Fibroblast of the aortic adventitia (primary cell): Measurements from ENCODE around the gene CHSY3. TPM values are rescaled to one million over a fixed set of nuclear protein-coding genes. Genes with fewer than 3 reads are reported as not detected.
A peak's percentile ranks its signal among the peaks of the same experiment; 100 is the strongest.

ENCODE experiments used
- DNase-seq: peaks from one replicate; pipeline ENCODE4 v3.0.0-alpha.2; 2010; ENCODE audit warnings: low read depth
- H3K4me3 ChIP-seq: 2 replicates; pipeline ENCODE4 v1.5.1; 2011; ENCODE audit warnings: low read depth, mild to moderate bottlenecking, control low read depth, low read length, moderate library complexity
- total RNA-seq: library from RNA; depleted of rRNA; stranded (reverse); fragments of >200 nt; gene quantifications from 2 replicates; pipeline ENCODE4 v1.2.3, GENCODE V29; 2012; ENCODE audit warnings: low replicate concordance
- TF ChIP-seq, protein P1 (sequence below): IDR thresholded peaks from 2 replicates; pipeline ENCODE4 v1.5.1; 2011; ENCODE audit warnings: mild to moderate bottlenecking, low read length, control low read depth, inconsistent platforms; ENCODE audit not compliant: insufficient read depth

The CHSY3 gene
- total RNA-seq, 1 donor, result 2.9 TPM

DNA sequence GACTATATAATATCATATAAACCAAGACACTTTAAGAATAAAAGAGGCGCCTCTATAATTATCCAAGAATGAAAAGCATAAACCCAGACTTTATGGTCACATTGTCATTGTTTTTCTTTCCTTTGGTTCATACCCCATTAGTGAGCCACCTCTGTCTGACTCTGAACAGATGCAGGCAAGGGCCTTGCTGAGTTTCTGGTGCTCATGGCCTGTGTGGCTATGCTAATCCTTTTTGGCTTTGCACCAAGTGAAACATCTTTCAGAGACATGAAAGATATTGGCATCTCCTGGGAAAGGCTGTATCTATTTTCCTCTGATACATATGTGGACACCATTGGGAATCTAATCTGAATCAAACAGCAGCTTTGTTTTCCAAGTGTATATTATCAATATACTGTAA, 222.5 kb downstream of the CHSY3 start:
- TF ChIP-seq, protein P1, sequence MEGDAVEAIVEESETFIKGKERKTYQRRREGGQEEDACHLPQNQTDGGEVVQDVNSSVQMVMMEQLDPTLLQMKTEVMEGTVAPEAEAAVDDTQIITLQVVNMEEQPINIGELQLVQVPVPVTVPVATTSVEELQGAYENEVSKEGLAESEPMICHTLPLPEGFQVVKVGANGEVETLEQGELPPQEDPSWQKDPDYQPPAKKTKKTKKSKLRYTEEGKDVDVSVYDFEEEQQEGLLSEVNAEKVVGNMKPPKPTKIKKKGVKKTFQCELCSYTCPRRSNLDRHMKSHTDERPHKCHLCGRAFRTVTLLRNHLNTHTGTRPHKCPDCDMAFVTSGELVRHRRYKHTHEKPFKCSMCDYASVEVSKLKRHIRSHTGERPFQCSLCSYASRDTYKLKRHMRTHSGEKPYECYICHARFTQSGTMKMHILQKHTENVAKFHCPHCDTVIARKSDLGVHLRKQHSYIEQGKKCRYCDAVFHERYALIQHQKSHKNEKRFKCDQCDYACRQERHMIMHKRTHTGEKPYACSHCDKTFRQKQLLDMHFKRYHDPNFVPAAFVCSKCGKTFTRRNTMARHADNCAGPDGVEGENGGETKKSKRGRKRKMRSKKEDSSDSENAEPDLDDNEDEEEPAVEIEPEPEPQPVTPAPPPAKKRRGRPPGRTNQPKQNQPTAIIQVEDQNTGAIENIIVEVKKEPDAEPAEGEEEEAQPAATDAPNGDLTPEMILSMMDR, result no peak
- no peak for DNase-seq
- no peak overlapping the region for H3K4me3 ChIP-seq

DNA sequence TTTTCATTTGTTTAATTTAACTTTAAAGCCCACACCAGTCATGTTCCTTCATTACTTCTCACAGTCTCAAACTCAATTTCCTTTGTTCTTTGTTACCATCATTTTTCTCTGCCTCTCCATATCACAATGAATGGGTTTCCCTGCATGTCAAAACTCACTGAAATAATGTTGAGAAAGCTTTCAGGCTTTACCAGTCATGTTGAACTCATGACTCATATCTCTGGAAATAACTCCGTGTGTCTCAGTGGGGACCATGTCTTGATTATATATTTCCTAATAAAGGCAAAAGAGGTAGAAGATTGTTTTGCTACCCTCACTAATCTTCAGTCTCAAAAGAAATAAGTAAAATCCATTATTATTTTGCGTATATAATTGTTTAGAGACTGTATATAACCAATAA, 231.2 kb downstream of the CHSY3 start:
- H3K4me3 ChIP-seq, result no peak overlapping the region
- DNase-seq, result peak; percentile 79
- TF ChIP-seq, protein P1, result no peak

DNA sequence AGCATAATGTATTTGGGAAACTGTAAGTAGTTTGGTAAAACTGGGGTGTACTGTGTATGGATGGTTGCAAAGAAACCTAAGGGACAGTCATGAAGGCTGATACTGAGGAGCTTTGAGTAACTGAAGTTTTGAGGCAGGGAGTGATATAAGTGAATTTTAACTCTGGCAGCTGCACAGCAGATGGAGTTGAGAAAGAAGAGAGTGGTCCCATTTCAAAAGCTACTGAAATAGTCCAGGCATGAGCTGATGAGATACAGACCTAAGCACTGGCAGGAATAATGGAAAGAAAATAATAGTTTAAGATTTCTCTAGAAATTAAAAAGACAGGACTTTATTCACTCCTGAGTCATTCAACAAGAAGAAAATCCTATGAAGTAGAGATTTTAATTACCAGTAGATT, 232.0 kb downstream of the CHSY3 start:
- TF ChIP-seq, protein P1, result no peak
- peak; percentile 72 for DNase-seq
- no peak overlapping the region for H3K4me3 ChIP-seq

DNA sequence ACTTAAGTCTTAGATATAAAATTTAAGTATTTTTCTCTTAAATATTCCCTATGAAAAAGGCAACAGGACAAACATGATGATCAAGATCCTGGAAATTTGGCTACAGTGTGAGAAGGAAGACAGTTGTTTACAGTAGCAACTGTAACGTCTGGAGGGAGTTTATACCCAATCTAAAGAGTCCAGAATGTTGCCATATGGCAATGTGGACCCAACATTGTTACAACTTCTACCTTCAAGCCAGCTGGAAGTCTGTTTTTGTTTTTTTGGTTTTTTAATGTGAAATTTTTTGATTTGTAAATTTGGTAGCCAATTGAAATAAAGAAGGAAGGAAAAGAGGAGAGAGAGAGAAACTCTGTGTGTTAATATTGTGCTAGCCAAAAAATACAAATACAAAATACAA, 233.4 kb downstream of the CHSY3 start:
- TF ChIP-seq, protein P1, result no peak
- DNase-seq, result no peak
- H3K4me3 ChIP-seq, result no peak overlapping the region

DNA sequence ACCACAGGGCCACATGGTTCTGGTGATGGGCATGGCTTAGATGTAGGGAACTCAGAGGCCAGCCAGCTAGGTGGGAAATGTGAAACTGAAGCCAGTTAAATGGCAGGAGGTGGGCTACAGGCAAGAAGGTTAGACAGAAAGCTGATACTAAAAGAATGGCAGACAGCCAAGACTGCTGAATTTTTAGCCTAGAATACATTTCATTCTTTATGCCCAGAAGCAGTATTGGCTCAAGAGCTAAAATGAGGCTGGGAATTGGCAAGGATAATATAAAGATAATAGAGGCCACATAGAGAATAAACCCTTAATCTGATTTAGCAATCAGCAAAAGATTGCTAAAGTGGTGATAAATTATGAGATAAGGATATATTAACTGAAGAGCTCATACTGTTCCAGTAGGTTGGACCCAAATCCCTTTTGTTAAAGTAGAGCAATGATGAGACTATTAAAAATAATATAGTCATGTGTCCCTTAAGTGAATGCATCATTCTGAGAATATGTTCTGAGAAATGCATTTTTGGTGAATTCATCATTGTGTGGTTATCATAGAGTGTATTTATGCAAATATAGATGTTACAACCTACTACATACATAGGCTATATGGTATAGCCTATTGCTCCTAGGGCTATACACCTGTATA, 234.3 kb downstream of the CHSY3 start:
- H3K4me3 ChIP-seq, result no peak overlapping the region
- DNase-seq, result peak; percentile 69
- TF ChIP-seq, protein P1, result no peak

DNA sequence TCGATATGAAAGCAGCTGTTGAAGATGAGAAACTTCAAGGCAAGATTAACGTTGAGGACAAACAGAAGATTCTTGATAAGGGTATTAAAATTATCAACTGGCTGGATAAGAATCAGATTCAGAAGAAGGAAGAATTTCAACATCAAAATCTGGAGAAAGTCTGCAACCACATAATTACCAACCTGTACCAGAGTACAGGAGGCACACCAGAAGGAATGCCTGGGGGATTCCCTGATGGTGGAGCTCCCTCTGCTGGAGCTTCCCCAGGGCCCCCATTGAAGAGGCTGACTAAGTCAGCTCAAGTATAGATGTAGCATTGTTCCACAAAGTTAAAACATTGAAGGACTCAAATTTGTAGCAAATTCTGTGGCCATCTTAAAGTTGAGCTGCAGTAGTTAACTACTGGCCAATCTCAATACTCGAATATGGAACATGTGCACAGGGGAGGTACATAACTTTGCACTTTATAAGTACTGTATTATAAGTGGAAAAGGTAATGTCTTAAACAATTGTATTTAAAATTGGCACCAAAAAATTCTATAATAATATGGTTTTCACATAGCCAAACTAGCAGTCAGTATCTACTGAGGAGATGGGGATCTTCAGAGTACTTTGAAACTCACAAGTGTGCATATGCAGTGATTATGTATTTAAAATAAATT, 237.5 kb downstream of the CHSY3 start:
- H3K4me3 ChIP-seq, result no peak overlapping the region
- TF ChIP-seq, protein P1, result peak; percentile 78
- DNase-seq, result peak; percentile 55
